Fibroblast of lung (primary cell): Measurements from ENCODE around the gene RPS21. TPM values are rescaled to one million over a fixed set of nuclear protein-coding genes. Genes with fewer than 3 reads are reported as not detected.

Experiments
- DNase-seq, 2 donors: peaks; one replicate each; pipeline versions ENCODE4 v3.0.0 to v3.0.0-alpha.2; 2010; ENCODE audit warnings: low read depth in 2 of 2
- H2AFZ ChIP-seq: 2 replicates; pipeline ENCODE4 v1.5.1; 2012; ENCODE audit warnings: low read length, control low read depth, inconsistent platforms
- H3K27ac ChIP-seq: 2 replicates; pipeline ENCODE4 v1.5.1; 2011; ENCODE audit warnings: low read length, control low read depth; ENCODE audit not compliant: insufficient read depth
- H3K27me3 ChIP-seq: 2 replicates; pipeline ENCODE4 v1.5.1; 2011; ENCODE audit warnings: mild to moderate bottlenecking, low read length; ENCODE audit not compliant: control insufficient read depth, insufficient read depth
- H3K36me3 ChIP-seq: 2 replicates; pipeline ENCODE4 v1.5.1; 2011; ENCODE audit warnings: low read length; ENCODE audit not compliant: control insufficient read depth, insufficient read depth
- H3K4me1 ChIP-seq: 2 replicates; pipeline ENCODE4 v1.5.1; 2011; ENCODE audit warnings: low read length; ENCODE audit not compliant: control insufficient read depth, insufficient read depth; ENCODE audit errors: extremely low read depth
- H3K4me2 ChIP-seq: 2 replicates; pipeline ENCODE4 v1.5.1; 2011; ENCODE audit warnings: low read length, control low read depth; ENCODE audit not compliant: insufficient read depth; ENCODE audit errors: extremely low read depth
- H3K4me3 ChIP-seq, 4 experiments: fragments of 200-600 bp in 1 of 4; sonication (generic) in 1 of 4; replicated peaks in 1 of 4; 2 replicates each; pipeline ENCODE4 v1.5.1; 2011 to 2016; ENCODE audit warnings: low read length in 4 of 4, low read depth in 3 of 4, mild to moderate bottlenecking in 3 of 4, control low read depth in 2 of 4, inconsistent platforms in 1 of 4, mixed read lengths in 1 of 4; ENCODE audit not compliant: insufficient read depth in 1 of 4; ENCODE audit errors: control extremely low read depth in 1 of 4
- H3K79me2 ChIP-seq: 2 replicates; pipeline ENCODE4 v1.5.1; 2012; ENCODE audit warnings: mild to moderate bottlenecking, low read length, inconsistent platforms; ENCODE audit not compliant: control insufficient read depth, insufficient read depth
- H3K9ac ChIP-seq: 2 replicates; pipeline ENCODE4 v1.5.1; 2011; ENCODE audit warnings: mild to moderate bottlenecking, low read length, control low read depth; ENCODE audit not compliant: insufficient read depth
- H3K9me3 ChIP-seq: 2 replicates; pipeline ENCODE4 v1.5.1; 2012; ENCODE audit warnings: low read depth, low read length; ENCODE audit not compliant: control insufficient read depth, insufficient read depth
- H4K20me1 ChIP-seq: 2 replicates; pipeline ENCODE4 v1.5.1; 2011; ENCODE audit warnings: low read length; ENCODE audit not compliant: control insufficient read depth, insufficient read depth; ENCODE audit errors: extremely low read depth
- EZH2 ChIP-seq: IDR thresholded peaks from 2 replicates; pipeline ENCODE4 v1.5.1; 2012; ENCODE audit warnings: low read length, control low read depth, mild to moderate bottlenecking; ENCODE audit errors: missing control alignments
- polyA plus RNA-seq, 2 donors: library from polyadenylated mRNA; depleted of rRNA in 1 of 2; stranded (reverse) in 1 of 2; unstranded in 1 of 2; fragments of >200 nt; gene quantifications; 2 replicates each; pipeline ENCODE4 v1.2.1, GENCODE V29; 2011 to 2012; ENCODE audit warnings: missing spikeins in 1 of 2
- total RNA-seq: library from RNA; depleted of rRNA; stranded (reverse); fragments of >200 nt; gene quantifications from 2 replicates; pipeline ENCODE4 v1.2.1, GENCODE V29; 2014
- TF ChIP-seq, protein P1 (sequence below), 2 donors: IDR thresholded peaks in 1 of 2; conservative IDR thresholded peaks in 1 of 2; 1 replicate in 1 of 2; 2 replicates in 1 of 2; pipeline ENCODE4 v1.5.1; 2011 to 2012; ENCODE audit warnings: low read length in 2 of 2, control low read depth in 1 of 2, inconsistent platforms in 1 of 2, low read depth in 1 of 2, mild to moderate bottlenecking in 1 of 2

RPS21 gene
- total and polyA plus RNA-seq, 2 donors (not counting 1 experiment from before 2014, with no cell fraction given), result 867 to 2,081 TPM

DNA sequence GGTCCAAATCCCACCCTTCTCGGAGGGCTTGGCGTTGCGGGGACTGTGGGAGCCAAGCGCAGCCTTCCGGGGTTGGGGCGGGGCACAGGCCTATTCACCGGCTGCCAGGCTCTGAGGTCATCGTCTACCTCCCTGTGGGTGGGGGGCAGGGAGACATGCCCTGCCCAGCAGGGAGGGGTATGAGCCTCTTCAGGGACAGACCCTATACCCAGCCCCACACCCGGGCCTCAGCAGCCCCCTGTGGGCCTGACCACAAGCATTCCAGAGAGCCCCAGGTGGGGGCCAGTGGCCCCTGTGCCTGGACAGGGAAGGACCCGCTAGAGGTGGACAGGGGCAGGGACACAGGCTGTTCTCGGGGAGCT, 31.4 kb upstream of the RPS21 start:
- H3K9me3 ChIP-seq, result no peaks in the 10 kb centered on the region
- DNase-seq, result peak in 1 of 2 donors; percentile 52
- no peak for TF ChIP-seq EZH2
- TF ChIP-seq, protein P1, sequence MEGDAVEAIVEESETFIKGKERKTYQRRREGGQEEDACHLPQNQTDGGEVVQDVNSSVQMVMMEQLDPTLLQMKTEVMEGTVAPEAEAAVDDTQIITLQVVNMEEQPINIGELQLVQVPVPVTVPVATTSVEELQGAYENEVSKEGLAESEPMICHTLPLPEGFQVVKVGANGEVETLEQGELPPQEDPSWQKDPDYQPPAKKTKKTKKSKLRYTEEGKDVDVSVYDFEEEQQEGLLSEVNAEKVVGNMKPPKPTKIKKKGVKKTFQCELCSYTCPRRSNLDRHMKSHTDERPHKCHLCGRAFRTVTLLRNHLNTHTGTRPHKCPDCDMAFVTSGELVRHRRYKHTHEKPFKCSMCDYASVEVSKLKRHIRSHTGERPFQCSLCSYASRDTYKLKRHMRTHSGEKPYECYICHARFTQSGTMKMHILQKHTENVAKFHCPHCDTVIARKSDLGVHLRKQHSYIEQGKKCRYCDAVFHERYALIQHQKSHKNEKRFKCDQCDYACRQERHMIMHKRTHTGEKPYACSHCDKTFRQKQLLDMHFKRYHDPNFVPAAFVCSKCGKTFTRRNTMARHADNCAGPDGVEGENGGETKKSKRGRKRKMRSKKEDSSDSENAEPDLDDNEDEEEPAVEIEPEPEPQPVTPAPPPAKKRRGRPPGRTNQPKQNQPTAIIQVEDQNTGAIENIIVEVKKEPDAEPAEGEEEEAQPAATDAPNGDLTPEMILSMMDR (conservative IDR thresholded peaks at IDR 0.05 in 1 of 2, IDR thresholded peaks at IDR 0.05 in 1 of 2; ENCODE audit: low read depth in 1 of 2, low read length in 2 of 2), result no peak
- peaks cover 7% of the 10 kb centered on the region for H3K36me3 ChIP-seq
- peak overlapping the region in 1 of 4 experiments; percentile 14 for H3K4me3 ChIP-seq
- H2AFZ ChIP-seq, result no peak overlapping the region
- H3K27ac ChIP-seq, result no peak overlapping the region
- no peaks in the 10 kb centered on the region for H3K27me3 ChIP-seq
- H3K79me2 ChIP-seq, result peaks cover 4% of the 10 kb centered on the region
- no peaks in the 10 kb centered on the region for H4K20me1 ChIP-seq
- H3K4me1 ChIP-seq, result peaks cover 39% of the 10 kb centered on the region
- peak overlapping the region; percentile 72 for H3K4me2 ChIP-seq
- no peak overlapping the region for H3K9ac ChIP-seq

- TF ChIP-seq, protein P1 (conservative IDR thresholded peaks at IDR 0.05 in 1 of 2, IDR thresholded peaks at IDR 0.05 in 1 of 2; ENCODE audit: low read depth in 1 of 2, low read length in 2 of 2), result no peak
- no peak for TF ChIP-seq EZH2
- Histone ChIP-seq H3K4me3 (peak overlapping the region in 2 of 4 experiments; percentile 5 to 21), H3K27me3 (no peaks in the 10 kb centered on the region), H3K4me2 (peak overlapping the region; percentile 72), H2AFZ (no peak overlapping the region), H3K79me2 (peaks cover 4% of the 10 kb centered on the region), H3K4me1 (peaks cover 39% of the 10 kb centered on the region), H4K20me1 (no peaks in the 10 kb centered on the region), H3K9ac (no peak overlapping the region), H3K27ac (peak overlapping the region; percentile 56), H3K9me3 (no peaks in the 10 kb centered on the region), H3K36me3 (peaks cover 5% of the 10 kb centered on the region)
- DNase-seq, result peak; percentile 36 to 47
Measured at GRCh38 chr20:62355878-62356588, 30.9 kb upstream of the RPS21 start.

DNA sequence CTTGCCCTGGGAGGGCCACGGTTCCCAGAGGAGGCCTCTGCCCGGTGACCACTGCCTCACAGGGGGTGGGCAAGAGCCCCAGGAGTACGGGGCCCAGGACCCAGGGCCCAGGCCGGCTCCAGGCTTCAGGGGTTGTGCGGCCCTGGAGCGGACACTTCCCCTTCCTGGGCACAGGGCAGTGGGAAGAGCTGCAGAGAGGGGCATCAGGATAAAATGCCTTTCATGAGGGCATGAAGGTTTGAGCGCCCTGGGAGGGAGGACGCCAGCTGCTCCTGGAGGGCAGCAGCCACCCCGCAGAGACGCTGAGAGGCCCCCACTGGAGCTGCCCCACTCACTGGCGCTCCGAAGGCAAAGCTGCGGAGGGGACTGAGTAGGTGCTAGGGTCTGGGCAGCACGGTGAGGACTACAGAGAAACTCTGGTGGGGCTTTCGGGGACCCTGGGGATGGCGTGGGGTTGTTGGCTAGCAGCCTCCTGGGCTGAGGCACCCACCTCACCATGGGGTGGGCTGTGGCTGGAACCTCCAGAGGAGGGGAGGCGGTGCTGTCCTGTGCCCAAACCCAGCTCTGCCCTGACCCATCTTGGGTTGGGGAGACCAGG, 30.2 kb upstream of the RPS21 start:
- no peak for DNase-seq
- Histone ChIP-seq H3K4me3 (peak overlapping the region in 1 of 4 experiments; percentile 21), H3K36me3 (peaks cover 2% of the 10 kb centered on the region), H3K9me3 (no peaks in the 10 kb centered on the region), H3K4me1 (peaks cover 39% of the 10 kb centered on the region), H3K79me2 (peaks cover 4% of the 10 kb centered on the region), H2AFZ (no peak overlapping the region), H3K9ac (peak overlapping the region; percentile 30), H3K4me2 (peak overlapping the region; percentile 72), H4K20me1 (no peaks in the 10 kb centered on the region), H3K27me3 (no peaks in the 10 kb centered on the region), H3K27ac (peak overlapping the region; percentile 56)
- no peak for TF ChIP-seq EZH2
- TF ChIP-seq, protein P1 (conservative IDR thresholded peaks at IDR 0.05 in 1 of 2, IDR thresholded peaks at IDR 0.05 in 1 of 2; ENCODE audit: low read depth in 1 of 2, low read length in 2 of 2), result no peak
